Hippocampal formation (tissue), 2 donors: ENCODE results near the gene TMEM129.
"Not testable (repeated sequence)": the region's sequence is repeated elsewhere in the genome, so short reads cannot be mapped to it uniquely, and the experiment has no call there.

Source experiments
- DNase-seq, 2 donors: peaks; one replicate each; lab custom pipeline; 2025; lab: John Stamatoyannopoulos, UW

The TMEM129 gene

GRCh38 chr4:1721666-1722550 lies 785 bp upstream of the TMEM129 start:
- DNase-seq, result no peak

- DNase-seq, result peak in 1 of 2 donors; percentile 29
Observed at GRCh38 chr4:1720163-1720983, 750 bp downstream of the TMEM129 start.

- DNase-seq, result no peak
Observed at GRCh38 chr4:1718095-1718850, 2.9 kb downstream of the TMEM129 start.

GRCh38 chr4:1717129-1718094 lies 3.7 kb downstream of the TMEM129 start:
- DNase-seq, result no peak

- DNase-seq, result no peak
Observed at GRCh38 chr4:1716065-1716945, 4.8 kb downstream of the TMEM129 start.

GRCh38 chr4:1715002-1715758 lies 5.9 kb downstream of the TMEM129 start:
- no peak for DNase-seq

GRCh38 chr4:1714303-1715001 lies 6.7 kb downstream of the TMEM129 start:
- DNase-seq, result no peak

GRCh38 chr4:1713003-1713851 lies 7.9 kb downstream of the TMEM129 start:
- no peak for DNase-seq

GRCh38 chr4:1712216-1713002 lies 8.7 kb downstream of the TMEM129 start, which contains the start of gene SLBP:
SLBP (minus strand) TSS chr4:1712319; CDS start chr4:1712188, 131 bp downstream.
- DNase-seq, result peak; percentile 78 to 85

GRCh38 chr4:1711571-1712215 lies 9.4 kb downstream of the TMEM129 start:
- DNase-seq, result peak; percentile 4 to 23

GRCh38 chr4:1711055-1711570 lies 10.0 kb downstream of the TMEM129 start:
- DNase-seq, result no peak

GRCh38 chr4:1708581-1708980 lies 12.5 kb downstream of the TMEM129 start:
- DNase-seq, result no peak

- DNase-seq, result no peak
Observed at GRCh38 chr4:1706358-1706757, 14.8 kb downstream of the TMEM129 start.

- no peak for DNase-seq
Observed at GRCh38 chr4:1705732-1706131, 15.4 kb downstream of the TMEM129 start.

GRCh38 chr4:1703867-1704266 lies 17.3 kb downstream of the TMEM129 start:
- no peak for DNase-seq

GRCh38 chr4:1701671-1702070 lies 19.5 kb downstream of the TMEM129 start:
- DNase-seq, result not testable (repeated sequence)
